Spleen (tissue), 7 donors: Measurements from ENCODE around the gene CCDC192.

Source experiments
- CTCF ChIP-seq, 11 experiments: fragments of 200-600 bp in 7 of 11; fragments of 450-650 bp in 4 of 11; sonication (generic) in 4 of 11; IDR thresholded peaks in 8 of 11; conservative IDR thresholded peaks in 3 of 11; 1 replicate in 7 of 11; 2 replicates in 4 of 11; pipeline versions ENCODE4 v1.4.0 to v1.8.0; 2016 to 2021; ENCODE audit warnings: antibody characterized with exemption in 11 of 11, inconsistent platforms in 4 of 11, mild to moderate bottlenecking in 1 of 11
- POLR2A ChIP-seq, 3 donors: fragments of 450-650 bp; IDR thresholded peaks; one replicate each; pipeline ENCODE4 v1.5.1; 2017; ENCODE audit warnings: antibody characterized with exemption in 3 of 3, mild to moderate bottlenecking in 1 of 3
- POLR2AphosphoS5 ChIP-seq, 3 donors: sonication (generic); formaldehyde crosslinking; IDR thresholded peaks; one replicate each; pipeline ENCODE4 v1.5.1; 2017; ENCODE audit warnings: antibody characterized with exemption in 3 of 3
- donor health status: DM: no; HTN: no; CAD: no; lungs with moderate emphysema.
- donor health status: DM: no; HTN: no; CAD: no.
- donor health status: DM: no; HTN: no; CAD: no.

GRCh38 chr5:127683008-127683407, 20.2 kb upstream of the CCDC192 start:
- TF ChIP-seq POLR2A (IDR thresholded peaks at IDR 0.05) (no peak), POLR2AphosphoS5 (IDR thresholded peaks at IDR 0.05) (no peak), CTCF (IDR thresholded peaks at IDR 0.05 in 8 of 11, conservative IDR thresholded peaks at IDR 0.05 in 3 of 11) (no peak)
